Measurements from ENCODE around the gene SSR4. TPM values are rescaled to one million over a fixed set of nuclear protein-coding genes. Genes with fewer than 3 reads are reported as not detected.

The SSR4 gene
- total RNA-seq, 1 donor from 2014 or later: 140 TPM

DNA sequence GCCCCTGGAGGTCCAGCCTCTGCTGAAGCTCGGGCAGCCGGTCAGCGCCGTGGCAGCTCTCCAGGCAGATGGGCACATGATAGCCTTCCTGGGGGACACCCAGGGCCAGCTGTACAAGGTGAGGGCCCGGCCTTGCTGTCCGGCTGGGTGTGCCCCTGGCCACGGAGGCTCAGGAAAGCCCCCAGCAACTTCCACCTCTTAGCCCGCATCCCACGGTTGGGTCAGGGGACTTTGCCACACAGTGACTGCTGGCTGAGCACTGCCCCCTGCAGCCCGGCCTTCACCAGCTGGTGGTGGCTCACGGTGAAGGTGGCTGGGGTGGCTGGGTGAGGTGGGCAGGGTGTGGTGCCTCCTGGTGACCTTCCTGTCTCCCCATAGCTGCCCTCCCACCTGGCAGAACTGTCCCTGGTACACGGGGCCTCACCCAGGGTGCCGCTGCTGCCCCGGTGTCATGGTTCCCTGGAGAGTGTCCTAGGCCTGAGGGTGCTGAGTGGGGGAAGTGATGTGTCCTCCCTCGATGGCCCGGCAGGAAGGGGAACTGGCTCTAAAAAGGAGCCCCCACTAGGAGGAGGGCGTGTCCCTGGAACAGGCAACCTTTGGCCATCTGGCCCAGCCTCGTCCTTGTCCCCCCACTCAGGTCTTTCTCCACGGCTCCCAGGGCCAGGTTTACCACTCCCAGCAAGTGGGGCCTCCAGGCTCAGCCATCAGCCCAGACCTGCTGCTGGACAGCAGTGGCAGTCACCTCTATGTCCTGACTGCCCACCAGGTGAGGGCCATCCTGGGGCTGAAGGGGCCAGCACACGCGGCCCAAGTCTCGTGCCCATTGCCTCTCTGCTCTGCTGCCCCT is 25.9 kb upstream of the SSR4 start:
- intact Hi-C loops (cut with DNase I): no loop called here
- DNase-seq (ENCODE audit: low spot score): no peak

DNA sequence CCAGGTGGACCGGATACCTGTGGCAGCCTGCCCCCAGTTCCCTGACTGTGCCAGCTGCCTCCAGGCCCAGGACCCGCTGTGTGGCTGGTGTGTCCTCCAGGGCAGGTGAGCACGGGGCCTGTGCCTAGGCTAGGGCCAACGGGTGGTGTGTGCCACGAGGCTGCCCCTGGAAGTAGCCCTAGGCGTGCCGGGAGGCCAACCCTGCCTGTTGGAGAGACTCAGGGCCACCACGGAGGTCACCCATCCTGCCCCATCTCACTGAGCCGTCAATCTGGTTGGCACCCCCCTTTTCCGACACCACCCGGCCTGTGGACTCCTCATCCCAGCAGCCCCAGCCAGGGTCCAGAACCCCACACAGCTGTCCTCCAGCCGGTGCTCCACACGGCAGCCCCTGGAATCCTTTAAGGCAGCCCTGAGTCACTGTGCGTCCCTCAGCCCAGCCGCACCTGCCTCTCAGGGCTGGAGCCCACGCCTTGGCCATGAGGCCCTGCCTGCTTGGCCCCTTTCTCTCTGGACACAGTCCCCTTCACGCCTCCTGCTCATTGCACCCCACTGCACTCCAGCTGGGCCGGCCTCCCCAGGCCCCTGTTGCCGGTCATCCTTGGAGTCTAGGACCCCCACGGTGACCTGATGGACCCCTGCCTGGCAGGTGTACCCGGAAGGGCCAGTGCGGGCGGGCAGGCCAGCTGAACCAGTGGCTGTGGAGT is 25.2 kb upstream of the SSR4 start:
- intact Hi-C loops (cut with DNase I): no loop called here
- no peak for DNase-seq (ENCODE audit: low spot score)

DNA sequence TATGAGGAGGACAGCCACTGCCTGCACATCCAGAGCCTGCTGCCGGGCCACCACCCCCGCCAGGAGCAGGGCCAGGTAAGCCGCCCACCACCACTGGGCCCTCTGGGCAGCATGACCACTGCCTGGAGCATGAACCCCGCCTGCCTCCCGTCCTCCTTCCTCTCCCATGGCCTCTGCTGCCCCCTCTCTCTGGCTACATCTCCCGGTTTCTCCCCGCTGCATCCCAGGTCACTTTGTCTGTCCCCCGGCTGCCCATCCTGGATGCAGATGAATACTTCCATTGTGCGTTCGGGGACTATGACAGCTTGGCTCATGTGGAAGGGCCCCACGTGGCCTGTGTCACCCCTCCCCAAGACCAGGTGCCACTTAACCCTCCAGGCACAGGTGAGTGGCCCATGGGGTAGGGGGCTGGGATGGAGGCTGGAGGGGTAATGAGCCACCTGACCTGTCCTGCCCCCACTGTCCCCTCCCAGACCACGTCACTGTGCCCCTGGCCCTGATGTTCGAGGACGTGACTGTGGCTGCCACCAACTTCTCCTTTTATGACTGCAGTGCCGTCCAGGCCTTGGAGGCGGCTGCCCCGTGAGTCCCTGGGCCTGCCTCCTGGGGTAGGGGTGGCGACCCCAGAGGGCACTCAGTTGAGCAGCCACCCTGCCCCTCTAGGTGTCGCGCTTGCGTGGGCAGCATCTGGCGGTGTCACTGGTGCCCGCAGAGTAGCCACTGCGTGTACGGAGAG is 24.4 kb upstream of the SSR4 start:
- intact Hi-C loops (cut with DNase I): no loop called here
- no peak for DNase-seq (ENCODE audit: low spot score)

DNA sequence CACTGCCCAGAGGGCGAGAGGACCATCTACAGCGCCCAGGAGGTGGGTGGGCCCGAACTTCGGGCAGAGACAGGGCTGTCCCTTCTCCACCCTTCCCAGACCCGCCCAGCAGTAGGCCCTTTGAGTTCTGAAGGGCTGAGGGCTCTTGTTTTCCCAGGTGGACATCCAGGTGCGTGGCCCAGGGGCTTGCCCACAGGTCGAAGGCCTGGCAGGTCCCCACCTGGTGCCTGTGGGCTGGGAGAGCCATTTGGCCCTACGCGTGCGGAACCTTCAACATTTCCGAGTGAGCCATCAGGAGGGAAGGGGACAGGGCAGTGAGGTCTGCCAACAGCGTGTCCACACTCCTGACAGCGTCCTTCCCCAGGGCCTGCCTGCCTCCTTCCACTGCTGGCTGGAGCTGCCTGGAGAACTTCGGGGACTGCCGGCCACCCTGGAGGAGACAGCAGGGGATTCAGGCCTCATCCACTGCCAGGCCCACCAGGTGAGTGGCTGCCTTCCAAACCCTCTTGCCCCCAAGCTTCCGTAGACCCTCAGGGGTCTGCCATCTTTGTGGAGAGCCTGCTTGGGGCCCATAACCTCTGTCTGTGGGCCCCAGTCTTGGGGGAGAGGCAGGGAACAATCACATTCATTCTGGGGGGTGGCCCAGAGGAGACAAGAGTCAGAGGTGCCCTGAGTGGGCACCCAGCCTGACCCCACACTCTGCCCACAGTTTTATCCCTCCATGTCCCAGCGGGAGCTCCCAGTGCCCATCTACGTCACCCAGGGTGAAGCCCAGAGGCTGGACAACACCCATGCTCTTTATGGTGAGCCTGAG is 23.7 kb upstream of the SSR4 start:
- intact Hi-C loops (cut with DNase I): no loop called here
- no peak for DNase-seq (ENCODE audit: low spot score)

DNA sequence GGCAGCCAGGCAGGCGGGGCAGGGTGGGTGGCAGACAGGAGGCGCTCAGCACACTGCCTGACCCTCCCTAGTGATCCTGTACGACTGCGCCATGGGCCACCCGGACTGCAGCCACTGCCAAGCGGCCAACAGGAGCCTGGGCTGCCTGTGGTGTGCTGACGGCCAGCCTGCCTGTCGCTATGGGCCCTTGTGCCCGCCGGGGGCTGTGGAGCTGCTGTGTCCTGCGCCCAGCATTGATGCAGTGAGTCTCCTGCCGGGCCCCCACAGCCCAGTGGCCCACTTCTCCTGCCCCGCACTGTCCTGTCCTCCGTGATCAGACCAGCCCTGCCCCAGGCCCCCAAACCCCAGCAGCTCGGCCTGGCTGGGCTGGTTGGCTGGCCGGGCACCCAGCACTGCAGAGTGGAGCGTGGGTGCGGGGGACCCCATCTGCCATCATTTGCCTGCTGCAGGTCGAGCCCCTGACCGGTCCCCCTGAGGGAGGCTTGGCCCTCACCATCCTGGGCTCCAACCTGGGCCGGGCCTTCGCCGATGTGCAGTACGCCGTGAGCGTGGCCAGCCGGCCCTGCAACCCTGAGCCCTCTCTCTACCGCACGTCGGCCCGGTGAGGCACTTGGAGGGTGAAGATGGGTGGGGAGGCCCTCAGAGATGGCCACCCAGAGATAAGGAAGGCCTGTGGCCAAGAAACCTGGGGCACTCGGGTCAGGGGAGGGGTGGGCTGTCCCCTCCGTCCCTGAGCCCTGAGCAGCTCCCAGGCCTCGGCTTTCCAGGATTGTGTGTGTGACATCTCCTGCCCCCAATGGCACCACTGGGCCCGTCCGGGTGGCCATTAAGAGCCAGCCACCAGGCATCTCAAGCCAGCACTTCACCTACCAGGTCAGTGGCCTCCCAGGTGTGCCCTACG is 22.8 kb upstream of the SSR4 start:
- no peak for DNase-seq (ENCODE audit: low spot score)
- intact Hi-C loops (cut with DNase I): no loop called here

DNA sequence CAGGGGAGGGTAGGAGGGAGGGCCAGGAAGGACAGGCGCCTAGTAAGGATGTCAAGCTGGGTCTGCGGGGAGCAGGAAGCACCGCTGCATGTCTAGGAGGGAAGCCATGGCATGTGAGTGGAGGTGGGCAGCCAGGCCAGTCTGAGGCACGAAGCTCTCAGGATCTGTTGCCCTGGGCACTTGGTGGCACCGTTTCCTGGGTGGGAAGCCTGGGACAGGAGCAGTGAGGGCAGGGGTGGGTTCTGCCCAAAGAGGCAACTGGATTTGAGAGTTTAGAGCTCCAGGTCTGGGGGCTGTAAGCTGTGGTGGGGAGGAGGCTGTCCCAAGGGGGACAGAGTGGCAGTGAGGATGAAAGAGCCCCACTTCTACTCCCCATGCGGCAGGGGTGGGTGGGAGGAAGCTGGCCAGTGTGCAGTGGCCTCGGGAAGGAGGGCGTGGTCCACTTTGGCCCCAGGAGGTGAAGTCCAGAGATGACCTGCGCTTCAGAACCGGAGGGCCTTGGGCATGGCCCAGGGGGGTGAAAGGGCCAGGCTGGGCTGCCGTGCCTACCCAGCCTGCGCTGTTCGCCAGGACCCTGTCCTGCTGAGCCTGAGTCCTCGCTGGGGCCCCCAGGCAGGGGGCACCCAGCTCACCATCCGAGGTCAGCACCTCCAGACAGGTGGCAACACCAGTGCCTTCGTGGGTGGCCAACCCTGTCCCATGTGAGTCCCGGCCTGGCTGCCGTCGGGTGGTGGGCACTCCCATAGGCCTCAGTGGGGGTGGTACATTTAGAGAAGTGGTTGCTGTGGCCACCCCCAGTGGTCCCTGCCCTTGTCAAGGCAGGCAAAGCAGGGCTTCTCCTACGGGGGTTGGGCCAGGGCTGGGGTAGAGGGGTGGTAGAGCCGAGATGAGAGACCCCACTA is 21.9 kb upstream of the SSR4 start:
- DNase-seq (ENCODE audit: low spot score): no peak
- intact Hi-C loops (cut with DNase I): no loop called here

DNA sequence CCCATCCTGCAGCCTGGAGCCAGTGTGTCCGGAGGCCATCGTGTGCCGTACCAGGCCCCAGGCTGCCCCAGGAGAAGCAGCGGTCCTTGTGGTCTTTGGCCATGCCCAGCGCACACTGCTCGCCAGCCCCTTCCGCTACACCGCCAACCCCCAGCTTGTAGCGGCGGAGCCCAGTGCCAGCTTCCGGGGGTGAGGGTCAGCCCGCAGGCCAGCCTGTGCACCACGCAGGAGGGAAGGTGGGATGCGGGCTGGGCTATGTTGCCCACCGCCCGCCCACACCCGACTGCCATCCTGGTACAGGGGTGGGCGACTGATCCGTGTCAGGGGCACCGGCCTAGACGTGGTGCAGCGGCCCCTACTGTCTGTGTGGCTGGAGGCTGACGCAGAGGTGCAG is 21.3 kb upstream of the SSR4 start:
- DNase-seq (ENCODE audit: low spot score): no peak
- intact Hi-C loops (cut with DNase I): no loop called here

DNA sequence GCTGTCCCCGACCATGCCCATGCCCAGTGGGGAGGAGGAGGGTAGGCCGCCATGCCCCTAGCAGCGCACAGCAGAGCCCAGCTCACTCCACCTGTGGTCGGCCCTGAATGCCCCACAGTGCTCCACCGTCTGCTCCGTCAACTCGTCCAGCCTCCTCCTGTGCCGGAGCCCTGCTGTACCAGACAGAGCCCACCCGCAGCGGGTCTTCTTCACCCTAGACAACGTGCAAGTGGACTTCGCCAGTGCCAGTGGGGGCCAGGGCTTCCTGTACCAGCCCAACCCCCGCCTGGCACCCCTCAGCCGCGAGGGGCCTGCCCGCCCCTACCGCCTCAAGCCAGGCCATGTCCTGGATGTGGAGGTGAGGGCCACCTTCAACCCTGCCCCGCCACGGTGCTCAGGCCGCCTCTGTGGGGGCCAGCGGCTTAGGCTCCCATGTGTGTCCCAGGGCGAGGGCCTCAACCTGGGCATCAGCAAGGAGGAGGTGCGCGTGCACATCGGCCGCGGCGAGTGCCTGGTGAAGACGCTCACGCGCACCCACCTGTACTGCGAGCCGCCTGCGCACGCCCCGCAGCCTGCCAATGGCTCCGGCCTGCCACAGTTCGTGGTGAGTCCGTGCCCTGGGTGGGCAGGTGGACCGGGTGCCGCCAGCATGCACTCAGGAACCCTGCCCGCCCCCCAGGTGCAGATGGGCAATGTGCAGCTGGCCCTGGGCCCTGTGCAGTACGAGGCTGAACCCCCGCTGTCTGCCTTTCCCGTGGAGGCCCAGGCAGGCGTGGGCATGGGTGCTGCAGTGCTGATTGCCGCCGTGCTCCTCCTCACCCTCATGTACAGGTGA is 20.5 kb upstream of the SSR4 start:
- intact Hi-C loops (cut with DNase I): no loop called here
- no peak for DNase-seq (ENCODE audit: low spot score)

DNA sequence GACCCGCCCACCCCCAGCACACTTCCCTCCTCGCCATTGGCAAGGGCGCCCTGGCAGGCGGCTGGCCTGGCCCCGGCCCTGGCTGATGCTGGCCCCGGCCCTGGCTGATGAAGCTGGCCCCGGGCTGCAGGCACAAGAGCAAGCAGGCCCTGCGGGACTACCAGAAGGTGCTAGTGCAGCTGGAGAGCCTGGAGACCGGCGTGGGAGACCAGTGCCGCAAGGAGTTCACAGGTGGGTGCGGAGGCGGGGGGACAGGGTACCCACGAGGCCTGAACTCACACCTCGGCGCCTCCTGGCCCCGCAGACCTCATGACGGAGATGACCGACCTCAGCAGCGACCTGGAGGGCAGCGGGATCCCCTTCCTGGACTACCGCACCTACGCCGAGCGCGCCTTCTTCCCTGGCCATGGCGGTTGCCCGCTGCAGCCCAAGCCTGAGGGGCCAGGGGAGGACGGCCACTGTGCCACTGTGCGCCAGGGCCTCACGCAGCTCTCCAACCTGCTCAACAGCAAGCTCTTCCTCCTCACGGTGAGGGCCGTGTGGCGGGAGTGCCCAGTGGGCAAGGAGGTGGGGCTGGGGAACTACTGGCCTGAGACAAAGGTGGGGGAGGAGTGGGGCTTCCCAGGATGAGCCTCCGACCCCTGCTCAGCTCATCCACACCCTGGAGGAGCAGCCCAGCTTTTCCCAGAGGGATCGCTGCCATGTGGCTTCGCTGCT is 19.7 kb upstream of the SSR4 start:
- intact Hi-C loops (cut with DNase I): no loop called here
- no peak for DNase-seq (ENCODE audit: low spot score)

DNA sequence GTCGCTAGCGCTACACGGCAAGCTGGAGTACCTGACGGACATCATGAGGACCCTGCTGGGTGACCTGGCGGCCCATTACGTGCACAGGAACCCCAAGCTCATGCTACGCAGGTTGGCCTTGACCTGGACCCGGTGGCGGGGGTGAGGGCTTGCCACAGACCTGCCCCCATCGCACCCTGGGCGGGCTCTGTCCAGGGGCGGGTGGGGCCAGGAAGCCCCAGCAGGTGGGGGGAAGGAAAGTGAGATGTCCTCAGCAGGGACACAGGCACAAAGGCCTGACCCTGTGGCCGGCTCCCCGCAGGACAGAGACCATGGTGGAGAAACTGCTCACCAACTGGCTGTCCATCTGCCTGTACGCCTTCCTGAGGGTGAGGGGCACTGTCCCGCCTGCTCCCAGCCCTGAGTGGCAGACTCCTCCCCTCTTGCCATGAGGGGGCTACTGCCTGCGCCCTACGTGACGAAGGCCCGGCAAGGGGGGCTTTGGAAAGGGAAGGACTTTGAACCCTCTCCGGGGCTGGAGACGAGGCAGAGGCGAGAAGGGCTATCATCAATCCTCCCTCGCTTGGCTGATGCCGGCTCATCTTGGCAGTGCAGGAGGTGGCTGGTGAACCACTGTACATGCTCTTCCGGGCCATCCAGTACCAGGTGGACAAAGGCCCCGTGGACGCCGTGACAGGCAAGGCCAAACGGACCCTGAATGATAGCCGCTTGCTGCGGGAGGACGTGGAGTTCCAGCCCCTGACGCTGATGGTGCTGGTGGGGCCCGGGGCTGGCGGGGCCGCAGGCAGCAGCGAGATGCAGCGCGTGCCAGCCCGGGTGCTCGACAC is 19.0 kb upstream of the SSR4 start:
- DNase-seq (ENCODE audit: low spot score): no peak
- intact Hi-C loops (cut with DNase I): no loop called here

DNA sequence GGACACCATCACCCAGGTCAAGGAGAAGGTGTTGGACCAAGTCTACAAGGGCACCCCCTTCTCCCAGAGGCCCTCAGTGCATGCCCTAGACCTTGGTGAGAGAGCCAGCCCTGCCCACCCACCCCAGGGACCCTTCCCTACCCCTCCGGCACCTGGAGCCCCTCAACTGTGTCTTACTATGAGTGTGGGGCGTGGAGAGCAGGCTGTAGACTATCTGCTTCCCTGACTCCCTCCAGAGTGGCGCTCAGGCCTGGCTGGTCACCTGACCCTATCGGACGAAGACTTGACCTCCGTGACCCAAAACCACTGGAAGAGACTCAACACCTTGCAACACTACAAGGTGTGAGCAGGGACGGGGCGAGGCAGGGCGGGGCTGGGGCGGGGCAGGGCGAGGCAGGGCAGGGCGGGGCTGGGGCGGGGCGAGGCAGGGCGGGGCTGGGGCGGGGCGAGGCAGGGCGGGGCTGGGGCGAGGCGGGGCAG is 18.3 kb upstream of the SSR4 start:
- no peak for DNase-seq (ENCODE audit: low spot score)
- intact Hi-C loops (cut with DNase I): no loop called here

DNA sequence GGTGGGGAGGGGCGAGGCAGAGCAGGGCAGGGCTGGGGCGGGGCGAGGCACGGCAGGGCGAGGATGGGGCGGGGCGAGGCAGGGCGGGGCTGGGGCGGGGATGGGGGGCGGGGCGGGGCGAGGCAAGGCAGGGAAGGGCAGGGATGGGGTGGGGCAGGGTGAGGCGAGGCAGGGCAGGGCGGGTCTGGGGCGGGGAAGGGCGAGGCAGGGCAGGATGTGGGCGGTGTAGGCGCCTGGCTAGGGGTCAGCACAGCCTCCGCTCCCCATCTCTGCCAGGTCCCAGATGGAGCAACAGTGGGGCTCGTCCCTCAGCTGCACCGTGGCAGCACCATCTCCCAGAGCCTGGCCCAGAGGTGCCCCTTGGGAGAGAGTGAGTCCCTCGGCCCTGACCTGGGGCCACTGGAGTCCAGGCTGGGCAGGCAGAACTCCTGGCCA is 17.8 kb upstream of the SSR4 start:
- intact Hi-C loops (cut with DNase I): no loop called here
- DNase-seq (ENCODE audit: low spot score): no peak

DNA sequence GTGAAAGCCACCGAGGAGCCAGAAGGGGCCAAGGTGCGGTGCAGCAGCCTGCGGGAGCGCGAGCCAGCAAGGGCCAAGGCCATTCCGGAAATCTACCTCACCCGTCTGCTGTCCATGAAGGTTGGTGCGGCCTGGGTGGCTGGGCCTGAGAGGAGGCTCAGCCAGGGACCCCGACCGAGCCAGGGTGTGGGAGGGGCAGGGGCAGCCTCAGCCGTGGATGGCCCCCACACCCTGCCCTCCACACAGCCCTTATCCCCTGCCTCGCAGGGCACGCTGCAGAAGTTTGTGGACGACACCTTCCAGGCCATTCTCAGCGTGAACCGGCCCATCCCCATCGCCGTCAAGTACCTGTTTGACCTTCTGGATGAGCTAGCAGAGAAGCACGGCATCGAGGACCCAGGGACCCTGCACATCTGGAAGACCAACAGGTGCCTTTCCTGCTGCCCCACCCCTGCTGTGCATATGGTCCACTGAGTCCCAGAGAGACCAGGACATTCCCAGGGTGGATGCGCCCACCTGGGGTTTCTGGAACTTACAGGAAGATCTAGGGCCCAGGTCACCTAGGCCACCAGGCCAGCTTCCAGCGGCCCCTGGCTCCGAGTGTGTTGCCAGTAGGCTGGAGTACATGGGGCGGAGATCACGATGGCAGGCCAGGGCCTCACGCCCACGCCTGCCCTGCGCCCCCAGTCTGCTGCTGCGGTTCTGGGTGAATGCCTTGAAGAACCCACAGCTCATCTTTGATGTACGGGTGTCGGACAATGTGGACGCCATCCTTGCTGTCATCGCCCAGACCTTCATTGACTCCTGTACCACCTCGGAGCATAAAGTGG is 17.0 kb upstream of the SSR4 start:
- no peak for DNase-seq (ENCODE audit: low spot score)
- intact Hi-C loops (cut with DNase I): no loop called here

DNA sequence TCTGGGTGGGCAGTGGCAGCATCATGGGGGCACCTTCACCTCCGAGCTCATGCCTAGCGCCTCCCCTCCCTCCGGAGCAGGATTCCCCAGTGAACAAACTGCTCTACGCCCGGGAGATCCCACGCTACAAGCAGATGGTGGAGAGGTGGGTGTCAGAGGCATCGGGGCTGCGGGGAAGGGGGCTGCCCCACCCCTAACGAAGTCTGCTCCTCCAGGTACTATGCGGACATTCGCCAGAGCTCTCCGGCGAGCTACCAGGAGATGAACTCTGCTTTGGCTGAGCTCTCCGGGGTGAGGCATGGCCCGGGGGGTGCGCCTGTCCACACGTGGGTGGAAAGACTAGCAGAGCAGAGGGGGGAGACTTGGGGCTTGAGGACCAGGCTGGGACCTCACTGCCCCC is 16.3 kb upstream of the SSR4 start:
- intact Hi-C loops (cut with DNase I): no loop called here
- DNase-seq (ENCODE audit: low spot score): no peak
